Suprapubic skin (tissue), 4 donors: ENCODE results near the gene CEBPB.

ENCODE experiments used
- CTCF ChIP-seq, 2 donors: fragments of 200-600 bp in 1 of 2; fragments of 450-650 bp in 1 of 2; sonication (generic) in 1 of 2; IDR thresholded peaks; one replicate each; pipeline ENCODE4 v1.5.1; 2016 to 2019; ENCODE audit warnings: antibody characterized with exemption in 2 of 2, mild to moderate bottlenecking in 1 of 2, moderate library complexity in 1 of 2
- POLR2A ChIP-seq, 2 donors: fragments of 450-650 bp; IDR thresholded peaks; one replicate each; pipeline ENCODE4 v1.6.1; 2017; ENCODE audit warnings: antibody characterized with exemption in 2 of 2, mild to moderate bottlenecking in 2 of 2, moderate library complexity in 2 of 2
- POLR2AphosphoS5 ChIP-seq, 3 donors: sonication (generic); formaldehyde crosslinking; IDR thresholded peaks; one replicate each; pipeline ENCODE4 v1.6.1; 2017; ENCODE audit warnings: antibody characterized with exemption in 3 of 3

DNA sequence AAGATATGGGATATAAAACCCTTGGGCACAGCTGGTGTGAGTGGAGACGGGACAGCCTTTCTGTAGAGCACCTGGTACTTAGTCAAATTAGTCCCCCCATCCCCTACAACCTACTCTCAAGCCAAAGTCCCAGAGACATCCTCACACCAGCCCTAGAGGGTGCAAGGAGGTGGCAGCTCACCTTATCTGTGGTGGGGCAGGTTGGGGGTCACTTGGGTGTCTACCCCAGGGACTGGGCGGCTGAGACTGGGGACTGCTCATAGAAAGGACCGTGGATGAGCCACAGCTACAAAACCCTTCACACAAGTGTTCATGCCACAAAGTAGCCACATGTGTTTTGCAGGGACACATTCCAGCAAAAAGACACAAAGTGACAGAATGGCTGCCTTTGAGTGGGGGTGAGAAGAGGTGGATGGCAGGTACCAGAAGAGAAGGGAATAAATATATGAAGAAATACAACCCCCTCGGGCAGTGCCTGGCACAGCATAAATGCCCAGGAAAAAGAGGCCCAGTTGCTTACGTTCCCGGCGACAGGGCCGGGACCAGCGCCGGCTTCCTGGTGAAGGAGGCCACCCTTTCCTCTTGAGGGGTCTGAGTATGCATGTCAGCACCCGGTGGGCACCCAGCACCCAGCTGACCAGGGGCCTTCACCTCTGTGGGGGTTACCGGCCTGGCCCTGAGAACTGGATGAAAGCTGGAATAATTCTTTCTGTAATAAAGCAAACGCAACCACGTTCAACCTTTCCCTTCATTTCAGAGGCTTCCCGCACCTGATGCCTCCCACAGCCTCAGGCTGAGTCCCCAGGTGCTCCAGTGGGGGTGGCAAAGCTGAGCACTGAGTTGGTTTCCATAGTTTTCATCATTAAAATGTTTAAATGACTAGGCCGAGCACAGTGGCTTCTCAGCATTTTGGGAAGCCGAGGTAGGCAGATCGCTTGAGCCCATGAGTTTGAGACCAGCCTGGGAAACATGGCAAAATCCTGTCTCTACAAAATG is 14.4 kb upstream of the CEBPB start:
- TF ChIP-seq CTCF (IDR thresholded peaks at IDR 0.05) (no peak), POLR2AphosphoS5 (IDR thresholded peaks at IDR 0.05) (no peak), POLR2A (IDR thresholded peaks at IDR 0.05) (no peak)
